HEK293 (cell line): ENCODE results near the gene SPG11.

Experiments
- CTCF ChIA-PET: fragments of 350-600 bp; formaldehyde crosslinking; extraction: SDS; loops from one replicate; lab custom pipeline; 2021; ENCODE audit warnings: antibody characterized with exemption; lab: Yijun Ruan, JAX
- POLR2A ChIA-PET: fragments of 300-600 bp; formaldehyde crosslinking; extraction: SDS; loops from one replicate; lab custom pipeline; 2020; ENCODE audit warnings: antibody characterized with exemption, inconsistent platforms; lab: Yijun Ruan, JAX
- H3K27ac ChIP-seq: fragments of 200-500 bp; sonication (Bioruptor generic); 2 replicates; pipeline ENCODE4 v1.5.1; 2014; ENCODE audit warnings: low read depth, low read length, control low read depth, inconsistent platforms; ENCODE audit errors: extremely low read depth
- H3K36me3 ChIP-seq, 2 experiments: fragments of 200-500 bp in 1 of 2; sonication (Bioruptor generic) in 1 of 2; 1 replicate in 1 of 2; 2 replicates in 1 of 2; pipeline ENCODE4 v1.5.1; 2014 to 2017; ENCODE audit warnings: inconsistent platforms in 2 of 2, low read length in 2 of 2; ENCODE audit not compliant: control insufficient read depth in 2 of 2, insufficient read depth in 1 of 2
- H3K4me1 ChIP-seq: fragments of 200-500 bp; sonication (Bioruptor generic); 2 replicates; pipeline ENCODE4 v1.5.1; 2014; ENCODE audit warnings: mild to moderate bottlenecking, low read length, inconsistent platforms; ENCODE audit not compliant: control insufficient read depth, insufficient read depth
- H3K4me3 ChIP-seq: 2 replicates; pipeline ENCODE4 v1.5.1; 2011; ENCODE audit warnings: low read depth, mild to moderate bottlenecking, control low read depth, low read length, moderate library complexity
- H3K9me3 ChIP-seq: fragments of 200-500 bp; sonication (Bioruptor generic); 2 replicates; pipeline ENCODE4 v1.5.1; 2014; ENCODE audit warnings: low read depth, low read length, inconsistent platforms; ENCODE audit not compliant: control insufficient read depth, insufficient read depth
- EGR2 ChIP-seq: fragments of 450-650 bp; formaldehyde crosslinking; IDR thresholded peaks from 2 replicates; pipeline ENCODE4 v1.5.1; 2016; ENCODE audit warnings: low read depth, missing biosample characterization, missing genetic modification characterization
- IKZF3 ChIP-seq: fragments of 450-650 bp; IDR thresholded peaks from 2 replicates; pipeline ENCODE4 v1.5.0; 2018; ENCODE audit warnings: missing biosample characterization, mild to moderate bottlenecking, missing genetic modification characterization, moderate library complexity
- MZF1 ChIP-seq: fragments of 450-650 bp; formaldehyde crosslinking; IDR thresholded peaks from 2 replicates; pipeline ENCODE4 v1.5.1; 2017; ENCODE audit warnings: missing biosample characterization, missing genetic modification characterization, borderline replicate concordance
- SP7 ChIP-seq: fragments of 450-650 bp; formaldehyde crosslinking; IDR thresholded peaks from 2 replicates; pipeline ENCODE4 v1.5.1; 2016; ENCODE audit warnings: missing biosample characterization, missing genetic modification characterization
- TRIM28 ChIP-seq: IDR thresholded peaks from 2 replicates; pipeline ENCODE4 v1.6.1; 2011; ENCODE audit warnings: low read length, control low read depth, borderline replicate concordance
- WT1 ChIP-seq: fragments of 450-650 bp; formaldehyde crosslinking; IDR thresholded peaks from 2 replicates; pipeline ENCODE4 v1.5.1; 2016; ENCODE audit warnings: missing biosample characterization, missing genetic modification characterization
- YY1 ChIP-seq: fragments of 450-650 bp; formaldehyde crosslinking; IDR thresholded peaks from 2 replicates; pipeline ENCODE4 v1.5.1; 2018; ENCODE audit warnings: missing biosample characterization, missing genetic modification characterization
- ZBTB44 ChIP-seq: fragments of 450-650 bp; IDR thresholded peaks from 2 replicates; pipeline ENCODE4 v1.5.1; 2018; ENCODE audit warnings: missing biosample characterization, mild to moderate bottlenecking, missing genetic modification characterization
- ZFP37 ChIP-seq: fragments of 450-650 bp; formaldehyde crosslinking; IDR thresholded peaks from 2 replicates; pipeline ENCODE4 v1.5.1; 2016; ENCODE audit warnings: missing biosample characterization, missing genetic modification characterization
- ZNF121 ChIP-seq: fragments of 450-650 bp; formaldehyde crosslinking; IDR thresholded peaks from 2 replicates; pipeline ENCODE4 v1.5.1; 2016; ENCODE audit warnings: missing biosample characterization, missing genetic modification characterization
- ZNF16 ChIP-seq: fragments of 450-650 bp; formaldehyde crosslinking; IDR thresholded peaks from 2 replicates; pipeline ENCODE4 v1.5.1; 2016; ENCODE audit warnings: low read depth, missing biosample characterization, missing genetic modification characterization
- ZNF18 ChIP-seq: fragments of 450-650 bp; formaldehyde crosslinking; IDR thresholded peaks from 2 replicates; pipeline ENCODE4 v1.5.1; 2016; ENCODE audit warnings: missing biosample characterization, missing genetic modification characterization
- ZNF184 ChIP-seq: fragments of 450-650 bp; IDR thresholded peaks from 2 replicates; pipeline ENCODE4 v1.5.1; 2018; ENCODE audit warnings: missing biosample characterization, mild to moderate bottlenecking, missing genetic modification characterization
- ZNF202 ChIP-seq: fragments of 450-650 bp; formaldehyde crosslinking; IDR thresholded peaks from 2 replicates; pipeline ENCODE4 v1.5.1; 2016; ENCODE audit warnings: missing biosample characterization, missing genetic modification characterization, borderline replicate concordance
- ZNF37A ChIP-seq: fragments of 450-650 bp; IDR thresholded peaks from 2 replicates; pipeline ENCODE4 v1.5.1; 2018; ENCODE audit warnings: missing biosample characterization, missing genetic modification characterization
- ZNF510 ChIP-seq: fragments of 450-650 bp; formaldehyde crosslinking; IDR thresholded peaks from 2 replicates; pipeline ENCODE4 v1.5.1; 2018; ENCODE audit warnings: mild to moderate bottlenecking, missing genetic modification characterization, missing biosample characterization; ENCODE audit not compliant: insufficient replicate concordance
- ZNF530 ChIP-seq: fragments of 450-650 bp; formaldehyde crosslinking; IDR thresholded peaks from 2 replicates; pipeline ENCODE4 v1.5.1; 2016; ENCODE audit warnings: low read depth, missing biosample characterization, missing genetic modification characterization
- ZNF76 ChIP-seq: fragments of 450-650 bp; formaldehyde crosslinking; IDR thresholded peaks from 2 replicates; pipeline ENCODE4; 2016; ENCODE audit warnings: low read depth, missing biosample characterization, missing genetic modification characterization, borderline replicate concordance
- ZNF791 ChIP-seq: fragments of 450-650 bp; formaldehyde crosslinking; IDR thresholded peaks from 2 replicates; pipeline ENCODE4 v1.5.1; 2016; ENCODE audit warnings: missing biosample characterization, missing genetic modification characterization
- ZNF830 ChIP-seq: fragments of 450-650 bp; IDR thresholded peaks from 2 replicates; pipeline ENCODE4 v1.5.0; 2018; ENCODE audit warnings: missing biosample characterization, missing genetic modification characterization, low read depth, mild to moderate bottlenecking, moderate library complexity
- ZSCAN16 ChIP-seq: fragments of 450-650 bp; formaldehyde crosslinking; IDR thresholded peaks from 2 replicates; pipeline ENCODE4 v1.5.1; 2016; ENCODE audit warnings: missing biosample characterization, missing genetic modification characterization

The SPG11 gene

GRCh38 chr15:44542596-44542995 lies 120.9 kb downstream of the SPG11 start (continued):
- no peak for TF ChIP-seq ZBTB44
- no peak for TF ChIP-seq ZNF37A (tag by site-specific recombination)

GRCh38 chr15:44541282-44541958 lies 122.0 kb downstream of the SPG11 start:
- Histone ChIP-seq H3K4me1 (0 out of 2 replicates have a peak, but pooled peaks cover 6% of the 10 kb centered on the region), H3K27ac (no peak overlapping the region), H3K36me3 (peaks cover 9 to 36% of the 10 kb centered on the region in 2 experiments; a peak in 2 of 3 replicates), H3K4me3 (no peak overlapping the region), H3K9me3 (no peaks in the 10 kb centered on the region)
- CTCF ChIA-PET: interaction anchor here (0.5 kb wide), 1 partner anchor 138 kb away, joined by 6 read pairs; no protein-coding TSS in a partner anchor
- POLR2A ChIA-PET: no interaction called here
- peak; percentile 81 for TF ChIP-seq ZNF121
- no peak for TF ChIP-seq WT1

- POLR2A ChIA-PET: interaction anchor here (1.2 to 1.9 kb wide), 4 partner anchors 8 to 110 kb away, joined by 5 to 18 read pairs (median 8); partner anchors contain the start of gene CTDSPL2
- CTCF ChIA-PET: interaction anchor here (0.6 to 1.3 kb wide), 3 partner anchors 9 to 41 kb away, joined by 4 read pairs; no protein-coding TSS in a partner anchor
- peaks cover 9 to 32% of the 10 kb centered on the region in 2 experiments; a peak in 2 of 3 replicates for H3K36me3 ChIP-seq
- TF ChIP-seq SP7 (tag by site-specific recombination) (no peak), ZNF830 (tag by site-specific recombination) (no peak), ZNF18 (tag by site-specific recombination) (peak; percentile 61), ZNF76 (tag by site-specific recombination) (no peak), IKZF3 (tag by site-specific recombination) (0 out of 2 replicates have a peak, but pooled peaks have one; percentile 45)
- TF ChIP-seq, all 188 proteins: peak for 2
- Histone ChIP-seq H3K27ac (peak overlapping the region; percentile 87), H3K4me1 (no peaks in the 10 kb centered on the region), H3K4me3 (peak overlapping the region; percentile 88), H3K9me3 (no peaks in the 10 kb centered on the region)
These were observed 125.7 kb downstream of the SPG11 start for GRCh38 chr15:44537735-44538240.

GRCh38 chr15:44536962-44537734 lies 126.3 kb downstream of the SPG11 start, which contains the start of gene EIF3J:
Gene EIF3J (plus strand): TSS chr15:44537147. CDS start chr15:44537195, 48 bp downstream.
- CTCF ChIA-PET: interaction anchor here (0.6 to 1.3 kb wide), 2 partner anchors 9 to 42 kb away, joined by 4 read pairs; no protein-coding TSS in a partner anchor
- H3K4me1 ChIP-seq: no peaks in the 10 kb centered on the region
- POLR2A ChIA-PET: interaction anchor here (0.6 to 1.9 kb wide), 12 partner anchors 9 to 249 kb away, joined by 3 to 18 read pairs (median 4); partner anchors contain the start of genes CTDSPL2, GOLM2 and SPG11
- TF ChIP-seq ZNF202 (tag by site-specific recombination) (no peak), ZNF510 (no peak), ZBTB44 (no peak), ZNF184 (no peak), ZNF16 (no peak), ZNF791 (tag by site-specific recombination) (no peak), EGR2 (tag by site-specific recombination) (peak; percentile 19; the same call in 1 of the 2 replicates), ZSCAN16 (tag by site-specific recombination) (no peak), TRIM28 (no peak), YY1 (peak; percentile 51; the same call in 1 of the 2 replicates), MZF1 (tag by site-specific recombination) (no peak), ZFP37 (tag by site-specific recombination) (0 out of 2 replicates have a peak, but pooled peaks have one; percentile 32), ZNF530 (tag by site-specific recombination) (no peak)

More at GRCh38 chr15:44536962-44537734, 126.3 kb downstream of the SPG11 start, which contains the start of gene EIF3J:
- peaks cover 9 to 31% of the 10 kb centered on the region in 2 experiments; a peak in 2 of 3 replicates for H3K36me3 ChIP-seq
- no peaks in the 10 kb centered on the region for H3K9me3 ChIP-seq
- peak within 1 kb of the TSS; percentile 94 for H3K27ac ChIP-seq
- H3K4me3 ChIP-seq: peak within 1 kb of the TSS; percentile 88
